Vagina (tissue), 2 donors: Measurements from ENCODE around the gene PRPF6.

Experiments
- CTCF ChIP-seq, 3 experiments: fragments of 450-650 bp in 2 of 3; fragments of 200-600 bp in 1 of 3; sonication (generic) in 1 of 3; IDR thresholded peaks; one replicate each; pipeline ENCODE4 v1.5.1; 2017 to 2019; ENCODE audit warnings: antibody characterized with exemption in 3 of 3, mild to moderate bottlenecking in 2 of 3, moderate library complexity in 2 of 3
- POLR2AphosphoS5 ChIP-seq, 2 donors: sonication (generic); formaldehyde crosslinking; IDR thresholded peaks; one replicate each; pipeline ENCODE4 v1.9.0; 2017; ENCODE audit warnings: antibody characterized with exemption in 2 of 2, mild to moderate bottlenecking in 2 of 2, low read depth in 1 of 2; ENCODE audit not compliant: insufficient read depth in 1 of 2

DNA sequence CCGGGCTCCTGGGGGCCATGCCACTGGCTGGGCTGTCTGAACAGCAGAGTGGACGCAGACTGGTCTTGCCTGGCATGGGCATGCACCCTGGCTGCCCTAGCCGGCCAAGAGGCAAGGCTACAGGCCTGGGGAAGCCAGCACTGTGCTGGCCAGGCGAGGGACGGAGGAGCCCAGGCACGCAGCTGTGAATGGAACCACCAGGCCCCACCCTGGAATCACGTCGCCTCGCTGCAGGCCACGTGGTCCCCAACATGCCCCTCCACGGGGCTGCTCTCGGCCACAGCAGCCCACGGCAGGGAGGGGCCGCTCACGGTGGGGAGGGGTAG is 28.8 kb upstream of the PRPF6 start:
- TF ChIP-seq CTCF (IDR thresholded peaks at IDR 0.05) (no peak), POLR2AphosphoS5 (IDR thresholded peaks at IDR 0.05; ENCODE audit: insufficient read depth in 1 of 2, low read depth in 1 of 2) (no peak)
